NCI-H2227 (cell line): ENCODE data around the gene PLCH1.
"Not testable (repeated sequence)": the region's sequence is repeated elsewhere in the genome, so short reads cannot be mapped to it uniquely, and the experiment has no call there.

Experiments
- DNase-seq: peaks from one replicate; lab custom pipeline; 2025; ENCODE audit not compliant: unreplicated experiment; lab: John Stamatoyannopoulos, UW

PLCH1 gene

DNA sequence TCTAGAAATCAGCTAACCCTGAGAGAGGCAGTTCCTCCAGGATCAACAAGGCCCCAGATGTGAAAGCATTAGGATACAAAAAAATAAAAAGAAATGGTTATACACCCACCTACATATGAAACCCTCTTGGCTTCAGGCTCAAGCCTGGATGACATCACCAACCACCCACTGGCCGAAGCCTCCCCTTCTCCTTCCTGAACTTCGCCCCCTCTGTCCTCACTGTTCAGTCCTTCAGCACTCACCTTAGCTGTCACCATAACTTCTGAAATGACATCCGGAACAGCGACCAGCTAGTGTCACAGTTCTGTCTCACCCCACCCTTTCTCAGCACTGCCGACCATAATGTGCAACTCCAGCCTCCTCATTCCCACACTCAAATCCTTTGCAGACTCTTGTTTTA lies 98.7 kb downstream of the PLCH1 start:
- no peak for DNase-seq

DNA sequence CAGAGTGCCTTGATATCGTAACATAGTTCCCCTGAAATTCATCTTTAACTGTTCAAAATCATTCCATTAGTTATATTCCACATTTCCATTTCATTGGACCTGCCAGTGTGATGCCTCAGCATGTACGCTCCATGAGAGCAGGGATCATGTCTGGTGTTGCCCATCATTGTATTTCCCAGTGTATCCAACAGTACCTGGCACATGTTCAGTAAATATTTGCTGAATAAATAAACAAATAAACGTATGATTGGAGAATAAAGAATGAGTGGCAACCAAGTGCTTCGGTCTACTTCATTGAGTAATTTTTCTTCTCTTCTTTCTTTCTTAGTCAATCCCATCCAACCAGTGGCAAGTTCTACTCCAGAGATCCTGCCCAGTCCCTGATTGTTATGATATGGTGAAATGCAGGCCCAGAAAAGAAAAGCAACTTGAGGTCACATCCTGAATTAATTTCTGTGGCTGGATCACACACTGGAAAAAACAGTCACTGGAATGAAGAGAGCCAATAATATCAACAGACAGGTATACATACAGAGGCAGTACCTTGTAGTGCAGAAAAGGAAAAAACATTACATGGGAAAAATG lies 101.2 kb downstream of the PLCH1 start:
- DNase-seq: no peak

DNA sequence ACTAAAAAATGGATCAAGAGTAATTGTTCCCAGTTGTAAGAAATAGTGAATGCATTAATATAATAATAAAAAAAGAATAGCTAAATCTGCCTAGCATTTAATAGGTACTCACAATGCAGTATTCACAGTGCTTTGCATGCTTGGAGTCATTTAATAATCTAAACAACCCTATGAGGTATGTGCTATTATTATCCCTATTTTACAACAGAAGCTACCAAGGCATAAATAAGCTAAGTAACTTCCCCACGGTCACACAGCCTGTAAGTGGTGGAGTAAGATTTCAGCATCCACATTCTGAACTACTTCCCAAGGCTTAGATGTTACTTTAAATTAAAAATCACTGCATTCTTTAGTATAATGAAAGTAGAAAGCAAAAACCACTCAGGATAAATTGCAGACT lies 102.9 kb downstream of the PLCH1 start:
- no peak for DNase-seq

DNA sequence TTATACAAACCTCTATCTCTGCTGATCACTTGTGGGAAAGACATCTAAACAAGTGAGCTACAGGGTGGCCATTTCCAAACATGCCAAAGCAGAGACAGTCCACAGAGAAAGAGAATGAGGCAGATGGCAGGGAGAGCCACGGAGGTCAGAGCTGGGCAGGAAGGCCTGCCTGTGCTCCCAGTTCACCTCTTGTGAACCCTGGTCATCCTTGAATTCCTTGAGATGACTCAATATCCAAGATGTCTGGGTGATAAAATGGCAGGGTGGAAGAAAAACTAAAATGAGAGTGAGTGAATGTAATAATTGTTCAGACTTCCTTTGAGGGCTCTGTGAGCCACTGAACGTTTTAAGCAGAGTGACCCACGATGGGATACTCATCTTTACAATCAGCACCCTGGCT lies 104.8 kb downstream of the PLCH1 start:
- DNase-seq: no peak

DNA sequence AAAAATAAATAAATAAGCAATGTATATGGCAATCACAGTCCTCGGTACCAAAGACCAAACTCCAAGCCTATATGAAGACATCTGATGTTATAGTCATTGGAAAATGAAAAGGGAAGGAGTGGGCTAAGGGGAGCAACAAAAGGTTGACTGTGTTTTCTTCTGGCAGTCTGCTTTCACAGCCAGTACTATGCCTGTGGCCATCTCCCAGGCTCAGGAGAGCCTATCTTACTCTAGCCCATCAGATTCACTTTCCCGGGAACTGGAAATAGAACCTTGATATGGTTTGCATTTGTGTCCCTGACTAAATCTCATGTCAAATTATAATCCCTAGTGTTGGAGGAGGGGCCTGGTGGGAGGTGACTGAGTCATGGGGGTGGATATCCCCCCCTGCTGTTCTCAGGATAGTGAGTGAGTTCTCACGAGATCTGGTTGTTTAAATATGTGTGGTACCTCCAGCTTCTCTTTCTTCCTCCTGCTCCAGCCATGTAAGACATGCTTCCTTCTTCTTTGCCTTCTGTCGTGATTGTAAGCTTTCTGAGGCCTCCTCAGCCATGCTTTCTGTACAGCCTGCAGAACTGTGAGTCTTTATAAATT lies 105.3 kb downstream of the PLCH1 start:
- no peak for DNase-seq

DNA sequence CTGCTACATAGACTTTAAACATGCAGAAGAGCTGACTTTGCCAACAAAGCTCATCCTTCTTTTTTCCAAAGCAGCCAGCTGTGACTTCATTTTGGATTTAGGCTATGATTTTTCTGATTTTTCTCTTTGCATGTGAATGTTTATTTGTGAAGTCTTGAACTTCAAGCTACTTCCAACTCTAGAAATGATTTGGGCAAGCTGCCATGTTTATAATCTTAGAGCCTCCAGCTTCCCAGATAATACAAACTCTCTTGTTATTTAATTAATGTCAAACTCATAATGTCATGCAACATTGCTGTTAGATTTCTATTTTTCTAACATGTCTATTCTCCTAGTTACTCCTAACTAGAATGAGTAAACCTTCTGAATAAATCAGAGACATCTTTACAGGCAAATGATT lies 106.4 kb downstream of the PLCH1 start:
- DNase-seq: not testable (repeated sequence)

DNA sequence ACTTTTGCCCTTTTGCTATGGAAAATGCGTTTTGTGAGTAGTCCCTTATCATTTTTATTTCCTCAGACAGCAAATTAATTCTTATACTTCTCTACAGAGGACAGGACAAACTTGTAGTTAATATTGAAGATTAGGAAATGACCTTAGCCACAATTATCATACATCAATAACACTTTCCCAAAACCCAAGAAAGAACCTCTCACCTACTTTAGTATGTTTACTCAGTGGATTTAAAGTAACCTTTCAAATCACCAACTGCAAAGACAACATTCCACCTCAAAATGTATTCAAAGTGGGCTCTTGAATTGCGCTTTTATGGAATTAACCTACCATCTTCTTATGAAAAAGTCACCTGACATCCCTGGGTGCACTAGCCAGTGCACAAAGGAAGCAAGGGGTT lies 107.3 kb downstream of the PLCH1 start:
- DNase-seq: no peak

DNA sequence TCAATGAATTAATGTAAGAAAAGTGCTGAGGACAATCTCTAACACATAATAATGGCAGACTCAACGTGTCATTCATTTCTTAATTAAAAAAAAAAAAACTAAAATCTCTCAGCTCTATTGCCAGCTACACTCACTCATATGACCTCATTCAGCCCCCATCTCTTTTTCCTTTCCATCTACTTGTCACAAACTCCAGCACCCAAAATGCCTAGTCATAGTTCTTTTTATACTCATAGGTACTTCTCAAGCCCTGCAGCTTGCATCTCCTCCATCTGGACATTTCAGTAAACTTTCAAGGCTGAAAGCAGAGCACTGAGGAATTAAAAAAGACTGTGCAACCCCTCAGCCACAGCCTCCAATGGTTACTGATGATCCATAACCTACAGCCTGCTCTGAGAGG lies 109.8 kb downstream of the PLCH1 start:
- DNase-seq: no peak

DNA sequence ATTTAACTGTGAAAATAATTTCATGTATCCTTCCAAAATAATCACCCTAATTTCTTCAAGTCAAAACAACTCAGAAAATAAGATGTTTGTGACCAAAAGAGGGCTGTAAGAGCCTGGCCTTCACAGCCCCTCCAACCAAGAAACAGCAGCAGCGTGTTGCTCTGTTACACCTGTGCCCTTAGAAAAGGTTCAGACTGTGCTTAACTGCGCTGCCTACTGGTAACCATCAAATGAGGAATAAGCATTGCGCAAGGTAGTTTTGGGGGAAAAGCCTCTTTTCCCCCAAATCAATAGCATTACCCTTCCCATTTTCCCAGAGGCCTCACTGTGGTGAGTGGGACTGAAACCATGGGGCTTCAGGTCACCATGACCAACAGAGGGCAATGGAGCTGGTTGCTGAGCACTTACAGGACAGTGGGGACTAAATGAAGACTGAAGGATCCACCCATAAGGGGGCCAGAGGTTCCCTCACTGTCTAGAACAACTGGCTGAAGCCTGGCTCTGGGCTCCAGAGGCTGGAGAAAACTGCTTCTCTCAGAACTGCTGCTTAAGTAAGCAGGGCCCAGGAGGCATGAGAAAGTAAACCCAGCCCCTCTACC lies 110.7 kb downstream of the PLCH1 start:
- no peak for DNase-seq

DNA sequence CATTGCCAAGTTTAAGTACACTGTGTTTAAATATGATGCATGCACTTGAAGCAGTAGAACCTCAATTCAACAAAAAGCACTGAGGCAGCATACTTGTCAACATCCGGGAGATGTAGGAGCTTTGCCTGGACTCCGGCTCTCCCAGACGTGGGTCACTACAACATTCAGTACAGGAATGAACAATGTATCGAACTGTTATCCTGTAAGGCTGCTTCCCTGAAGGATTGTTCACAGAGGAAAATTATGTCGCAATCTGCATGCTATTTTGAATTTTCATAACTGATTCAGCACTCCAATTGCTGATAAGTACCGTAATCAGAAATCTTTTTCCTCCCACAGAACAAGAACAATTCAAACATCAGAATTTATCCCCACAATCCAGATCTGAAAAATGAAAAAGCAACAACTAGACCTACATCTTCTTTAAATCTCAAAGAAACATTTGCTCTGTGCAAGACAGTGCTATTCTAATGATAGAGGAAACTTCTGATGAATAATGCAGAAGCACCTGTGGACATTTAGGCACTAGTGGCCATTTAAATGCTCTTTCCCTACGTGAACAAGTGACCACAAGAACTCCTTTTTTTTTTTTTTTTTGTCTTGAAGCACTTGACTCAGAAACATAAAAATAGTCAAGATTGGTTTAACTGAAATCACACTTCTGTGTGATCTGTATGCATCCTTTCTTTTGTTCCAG lies 113.4 kb downstream of the PLCH1 start:
- no peak for DNase-seq

DNA sequence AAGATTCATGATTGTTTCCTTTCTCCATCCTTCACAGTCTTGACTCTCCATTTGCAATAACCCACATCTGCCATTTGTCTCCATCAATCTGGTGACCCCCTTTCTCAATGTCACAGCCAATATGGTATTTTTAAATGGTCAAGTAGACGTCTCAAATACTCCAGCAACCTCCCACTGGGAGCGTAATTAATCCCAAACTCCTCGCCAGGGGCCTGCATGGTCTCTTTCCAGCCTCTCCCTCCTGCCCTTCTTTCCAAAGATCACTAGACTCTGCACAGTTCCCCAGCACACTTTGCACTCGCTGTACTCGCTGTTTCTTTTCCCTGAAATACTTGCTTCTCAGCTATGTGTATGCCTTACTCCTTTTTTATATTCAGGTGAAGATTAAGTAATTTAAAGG lies 115.3 kb downstream of the PLCH1 start:
- DNase-seq: peak; percentile 82

DNA sequence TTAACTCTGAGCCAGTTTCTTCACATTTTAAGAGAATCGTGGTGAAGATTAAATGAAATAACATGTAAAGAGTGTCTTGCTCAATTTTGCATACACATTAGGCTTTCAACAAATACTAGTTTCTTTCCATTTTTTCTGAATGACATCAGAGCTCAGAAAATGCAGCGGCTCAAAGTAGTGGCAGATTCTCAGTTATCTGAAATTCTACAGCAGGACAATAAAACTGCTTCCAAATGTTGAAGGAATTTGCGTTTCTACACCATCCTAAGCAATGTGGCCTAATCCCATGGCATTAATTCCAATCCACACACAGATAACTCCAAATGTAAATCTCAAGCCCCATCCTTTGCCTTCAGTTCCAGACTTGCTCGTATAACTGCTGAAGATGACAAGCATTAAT lies 115.8 kb downstream of the PLCH1 start:
- DNase-seq: no peak

DNA sequence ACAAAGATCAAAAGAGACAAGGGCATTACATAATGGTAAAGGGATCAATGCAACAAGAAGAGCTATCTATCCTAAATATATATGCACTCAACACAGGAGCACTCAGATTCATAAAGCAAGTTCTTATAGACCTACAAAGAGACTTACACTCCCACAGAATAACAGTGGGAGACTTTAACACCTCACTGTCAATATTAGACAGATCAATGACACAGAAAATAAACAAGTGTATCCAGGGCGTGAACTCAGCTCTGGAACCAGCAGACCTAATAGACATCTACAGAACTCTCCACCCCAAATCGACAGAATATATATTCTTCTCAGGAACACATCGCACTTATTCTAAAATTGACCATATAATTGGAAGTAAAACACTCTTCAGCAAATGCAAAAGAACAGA lies 122.2 kb downstream of the PLCH1 start:
- DNase-seq: not testable (repeated sequence)

DNA sequence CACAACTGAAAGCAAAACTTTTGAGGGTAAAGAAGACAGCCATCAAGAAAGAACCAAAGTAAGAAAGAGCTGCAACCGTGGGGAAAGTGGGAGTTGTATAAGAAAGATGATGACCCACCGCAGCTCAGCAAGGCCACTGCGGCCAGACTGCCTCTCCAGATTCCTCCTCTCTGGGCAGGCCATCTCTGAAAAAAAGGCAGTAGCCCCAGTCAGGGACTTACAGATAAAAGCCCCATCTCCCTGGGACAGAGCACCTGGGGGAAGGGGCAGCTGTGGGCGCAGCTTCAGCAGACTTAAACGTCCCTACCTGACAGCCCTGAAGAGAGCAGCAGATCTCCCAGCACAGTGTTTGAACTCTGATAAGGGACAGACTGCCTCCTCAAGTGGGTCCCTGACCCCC lies 124.3 kb downstream of the PLCH1 start:
- not testable (repeated sequence) for DNase-seq

DNA sequence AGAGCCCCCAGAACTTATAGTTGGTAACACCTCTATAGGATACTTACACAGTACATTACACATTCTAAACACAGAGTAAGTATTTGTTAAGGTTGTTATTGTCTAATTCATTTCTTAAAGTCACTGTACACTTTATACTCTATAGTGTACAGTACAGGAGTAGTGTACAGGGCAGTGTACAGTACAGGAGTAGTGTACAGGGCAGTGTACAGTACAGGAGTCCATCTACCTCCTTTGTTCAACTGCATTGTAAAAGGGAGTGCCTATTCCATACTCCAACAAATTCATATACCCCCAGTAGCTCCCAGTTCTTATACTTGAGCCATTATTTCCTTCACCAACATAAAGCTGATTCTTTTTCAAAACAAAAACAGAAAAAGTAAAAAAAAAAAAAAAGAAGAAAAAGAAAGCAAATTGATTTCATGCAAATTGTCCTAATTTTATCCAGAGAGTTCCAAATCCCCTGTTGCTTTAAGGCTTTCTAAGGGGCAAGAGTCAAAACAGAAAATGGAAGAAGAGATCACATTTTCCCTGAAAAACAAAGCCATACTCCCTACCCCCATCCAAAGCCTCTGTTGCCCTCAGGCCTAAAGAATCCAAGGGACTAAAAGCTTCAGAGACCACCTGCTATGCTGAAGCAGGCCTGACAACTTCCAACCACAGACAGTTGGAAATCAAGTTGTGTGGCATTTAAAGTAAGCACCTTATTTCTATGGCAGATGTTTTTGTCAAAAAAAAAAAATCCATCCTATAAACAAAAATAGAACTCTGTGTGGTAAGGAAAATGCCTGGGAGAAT lies 125.6 kb downstream of the PLCH1 start:
- no peak for DNase-seq

DNA sequence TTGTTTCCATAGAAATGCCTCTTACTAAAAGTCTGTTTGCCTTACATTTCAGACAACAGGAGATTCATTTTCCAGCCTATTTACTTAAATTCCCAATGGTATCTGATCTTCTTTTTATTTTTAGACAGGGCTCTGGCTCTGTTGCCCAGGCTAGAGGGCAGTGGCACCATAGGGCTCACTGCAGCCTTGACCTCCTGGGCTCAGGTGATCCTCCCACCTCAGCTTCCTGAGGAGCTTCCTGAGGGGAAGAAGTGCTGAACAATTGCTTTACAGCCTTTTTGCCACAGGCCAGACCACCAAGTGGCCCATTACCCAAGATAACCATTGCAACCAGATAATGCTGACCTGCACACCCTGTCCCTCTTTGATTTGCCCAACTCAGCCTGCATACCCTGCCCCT lies 126.3 kb downstream of the PLCH1 start:
- DNase-seq: no peak

DNA sequence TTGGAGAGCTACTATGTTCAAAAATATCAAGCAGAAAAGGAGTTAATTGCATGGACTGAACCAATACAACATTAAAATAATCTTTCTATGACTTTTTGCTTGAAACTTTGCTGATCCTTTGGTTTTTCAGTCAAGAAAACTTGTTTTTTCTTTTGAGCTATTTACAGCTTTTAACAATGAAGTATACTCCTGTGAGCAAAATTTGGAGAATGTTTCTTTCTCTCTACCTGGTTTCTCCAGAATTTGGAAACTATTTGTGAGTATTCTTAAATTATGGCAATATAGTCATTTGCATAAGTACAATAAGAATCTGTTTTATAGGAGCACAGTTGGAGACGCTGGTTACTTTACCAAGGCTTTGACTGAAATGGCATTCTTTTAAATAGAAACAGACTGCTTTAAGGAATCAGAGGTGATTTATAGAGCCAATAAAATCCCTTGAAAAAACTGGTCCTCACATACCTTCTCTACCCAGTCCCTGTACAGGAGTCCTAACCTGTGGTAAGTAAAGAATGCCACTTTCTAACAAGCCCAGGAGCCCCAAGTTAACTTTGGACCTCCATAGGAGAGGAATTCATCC lies 127.4 kb downstream of the PLCH1 start:
- no peak for DNase-seq

DNA sequence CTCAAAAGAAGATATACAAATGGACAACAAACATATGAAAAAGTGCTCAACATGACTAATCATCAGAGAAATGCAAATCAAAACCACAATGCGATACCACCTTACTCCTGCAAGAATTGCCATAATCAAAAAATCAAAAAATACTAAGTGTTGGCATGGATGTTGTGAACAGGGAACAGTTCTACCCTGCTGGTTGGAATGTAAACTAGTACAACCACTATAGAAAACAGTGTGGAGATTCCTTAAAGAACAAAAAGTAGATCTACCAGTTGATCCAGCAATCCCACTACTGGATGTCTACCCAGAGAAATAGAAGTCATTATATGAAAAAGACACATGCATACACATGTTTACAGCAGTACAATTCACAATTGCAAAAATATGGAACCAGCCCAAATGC lies 129.7 kb downstream of the PLCH1 start:
- DNase-seq: not testable (repeated sequence)

DNA sequence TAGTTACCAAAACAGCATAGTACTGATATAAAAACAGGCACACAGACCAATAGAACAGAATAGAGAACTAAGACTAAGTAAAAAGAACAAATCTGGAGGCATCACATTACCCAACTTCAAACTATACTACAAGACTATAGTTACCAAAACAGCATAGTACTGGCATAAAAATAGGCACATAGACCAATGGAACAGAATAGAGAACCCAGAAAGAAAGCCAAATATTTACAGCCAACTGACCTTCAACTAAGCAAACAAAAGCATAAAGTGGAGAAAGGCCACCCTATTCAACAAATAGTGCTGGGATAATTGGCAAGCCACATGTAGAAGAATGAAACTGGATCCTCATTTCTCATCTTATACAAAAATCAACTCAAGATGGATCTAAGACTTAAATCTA lies 130.5 kb downstream of the PLCH1 start:
- not testable (repeated sequence) for DNase-seq

DNA sequence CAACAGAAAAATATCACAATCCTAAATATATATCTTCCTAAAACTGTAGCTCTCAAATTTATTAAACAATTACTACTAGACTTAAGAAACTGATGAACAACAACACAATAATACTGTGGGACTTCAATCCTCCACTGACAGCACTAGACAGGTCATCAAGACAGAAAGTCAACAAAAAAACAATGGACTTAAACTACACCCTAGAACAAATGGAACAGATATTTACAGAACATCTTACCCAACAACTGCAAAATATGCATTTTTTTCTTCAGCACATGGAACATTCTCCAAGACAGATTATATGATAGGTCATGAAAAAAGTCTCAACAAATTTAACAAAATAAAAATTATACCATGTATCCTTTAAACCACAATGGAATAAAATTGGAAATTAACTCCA lies 133.4 kb downstream of the PLCH1 start:
- no peak for DNase-seq

DNA sequence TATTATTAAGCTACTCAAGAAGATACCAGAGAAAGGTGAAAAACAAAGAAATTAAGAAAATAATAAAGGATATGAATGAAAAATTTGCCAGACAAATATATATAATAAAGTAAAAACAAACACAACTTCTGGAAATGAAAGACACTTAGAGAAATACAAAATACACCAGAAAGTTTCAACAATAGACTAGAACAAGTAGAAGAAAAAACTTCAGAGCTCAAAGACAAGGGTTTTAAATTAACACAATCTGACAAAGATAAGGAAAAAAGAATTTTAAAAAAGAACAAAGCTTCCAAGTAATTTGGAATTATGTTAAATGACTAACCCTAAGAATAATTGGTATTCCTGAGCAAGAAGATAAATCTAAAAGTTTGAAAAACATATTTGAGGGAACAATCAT lies 135.3 kb downstream of the PLCH1 start:
- DNase-seq: no peak
